Neural cell (in vitro differentiated cells): Measurements from ENCODE around the gene ZNF580. TPM values are rescaled to one million over a fixed set of nuclear protein-coding genes. Genes with fewer than 3 reads are reported as not detected.
A peak's percentile ranks its signal among the peaks of the same experiment; 100 is the strongest.

Source experiments
- H2AFZ ChIP-seq: fragments of 200-600, 300-800 bp; sonication (generic), shearing (Covaris generic); 2 replicates; pipeline ENCODE4 v1.6.0; 2014; ENCODE audit warnings: low read depth, mild to moderate bottlenecking, antibody characterized with exemption, low read length, moderate library complexity
- H3F3A ChIP-seq: fragments of 200-600 bp; shearing (Covaris generic); 2 replicates; pipeline ENCODE4 v1.6.1; 2016; ENCODE audit warnings: mild to moderate bottlenecking, moderate library complexity, mixed read lengths, antibody characterized with exemption, low read length; ENCODE audit not compliant: insufficient read depth, poor library complexity, severe bottlenecking
- H3K27ac ChIP-seq: fragments of 200-600, 300-800 bp; sonication (generic), shearing (Covaris generic); 2 replicates; pipeline ENCODE4 v1.5.1; 2014; ENCODE audit warnings: mild to moderate bottlenecking, low read length, moderate library complexity
- H3K27me3 ChIP-seq: fragments of 300-800, 200-600 bp; sonication (generic), shearing (Covaris generic); 2 replicates; pipeline ENCODE4 v1.6.0; 2014; ENCODE audit warnings: mild to moderate bottlenecking, low read depth, low read length, moderate library complexity; ENCODE audit not compliant: insufficient read depth
- H3K36me3 ChIP-seq: fragments of 300-800, 200-600 bp; sonication (generic), shearing (Covaris generic); 2 replicates; pipeline ENCODE4 v1.5.1; 2014; ENCODE audit warnings: mild to moderate bottlenecking, antibody characterized with exemption, low read length, moderate library complexity; ENCODE audit not compliant: insufficient read depth
- H3K4me2 ChIP-seq: fragments of 300-800, 200-600 bp; sonication (generic), shearing (Covaris generic); 2 replicates; pipeline ENCODE4 v1.6.0; 2014; ENCODE audit warnings: mild to moderate bottlenecking, low read length
- H3K4me3 ChIP-seq: fragments of 300-800, 200-600 bp; sonication (generic), shearing (Covaris generic); 2 replicates; pipeline ENCODE4 v1.5.1; 2014; ENCODE audit warnings: mild to moderate bottlenecking, low read length, moderate library complexity
- H3K79me2 ChIP-seq: fragments of 200-600 bp; shearing (Covaris generic); replicated peaks from 2 replicates; pipeline ENCODE4 v1.6.0; 2014; ENCODE audit warnings: mild to moderate bottlenecking, low read length, moderate library complexity; ENCODE audit not compliant: insufficient read depth
- H3K9ac ChIP-seq: fragments of 300-800, 200-600 bp; sonication (generic), shearing (Covaris generic); 2 replicates; pipeline ENCODE4 v1.6.1; 2016; ENCODE audit warnings: mild to moderate bottlenecking, low read length, mixed read lengths
- H3K9me2 ChIP-seq: fragments of 200-600 bp; shearing (Covaris generic); 2 replicates; pipeline ENCODE4 v1.6.1; 2016; ENCODE audit warnings: mild to moderate bottlenecking, low read length, mixed read lengths; ENCODE audit not compliant: insufficient read depth
- H3K9me3 ChIP-seq: fragments of 200-600, 300-800 bp; sonication (generic), shearing (Covaris generic); 2 replicates; pipeline ENCODE4 v1.6.1; 2016; ENCODE audit warnings: mild to moderate bottlenecking, mixed run types, low read length, moderate library complexity, mixed read lengths
- H4K20me1 ChIP-seq: fragments of 200-600 bp; shearing (Covaris generic); 2 replicates; pipeline ENCODE4 v1.6.1; 2016; ENCODE audit warnings: mild to moderate bottlenecking, mixed run types; ENCODE audit not compliant: insufficient read depth
- EP300 ChIP-seq: fragments of 450-650 bp; conservative IDR thresholded peaks from 2 replicates; pipeline ENCODE4 v1.6.1; 2014; ENCODE audit warnings: antibody characterized with exemption, mild to moderate bottlenecking, moderate library complexity; ENCODE audit not compliant: poor library complexity, severe bottlenecking
- EZH2 ChIP-seq: fragments of 200-600, 300-800 bp; shearing (Covaris generic), sonication (generic); IDR thresholded peaks from 2 replicates; pipeline ENCODE4 v1.6.1; 2014; ENCODE audit warnings: antibody characterized with exemption, low read length, borderline replicate concordance, mild to moderate bottlenecking; ENCODE audit not compliant: insufficient read depth, poor library complexity, severe bottlenecking
- MXI1 ChIP-seq: fragments of 450-650 bp; conservative IDR thresholded peaks from 2 replicates; pipeline ENCODE4 v1.6.1; 2014; ENCODE audit warnings: antibody characterized with exemption, mild to moderate bottlenecking; ENCODE audit not compliant: poor library complexity, severe bottlenecking
- POLR2AphosphoS5 ChIP-seq: IDR thresholded peaks from 2 replicates; pipeline ENCODE4 v1.6.1; 2012
- RAD21 ChIP-seq: fragments of 450-650 bp; conservative IDR thresholded peaks from 2 replicates; pipeline ENCODE4 v1.6.1; 2014; ENCODE audit warnings: antibody characterized with exemption, mild to moderate bottlenecking, moderate library complexity
- SMC3 ChIP-seq: fragments of 450-650 bp; conservative IDR thresholded peaks from 2 replicates; pipeline ENCODE4 v1.6.1; 2014; ENCODE audit warnings: antibody characterized with exemption, mild to moderate bottlenecking, moderate library complexity; ENCODE audit not compliant: poor library complexity
- TAF1 ChIP-seq: IDR thresholded peaks from 2 replicates; pipeline ENCODE4 v1.6.1; 2012; ENCODE audit warnings: low read depth
- polyA plus RNA-seq: library from polyadenylated mRNA; depleted of rRNA; stranded (reverse); fragments of >200 nt; gene quantifications from 2 replicates; pipeline ENCODE4 v1.2.3, GENCODE V29; 2014
- TF ChIP-seq, protein P1 (sequence below): IDR thresholded peaks from 2 replicates; pipeline ENCODE4 v1.6.1; 2012; ENCODE audit warnings: borderline replicate concordance
- TF ChIP-seq, protein P2 (sequence below): fragments of 450-650 bp; IDR thresholded peaks from 2 replicates; pipeline ENCODE4 v1.5.1; 2014; ENCODE audit warnings: antibody characterized with exemption, mild to moderate bottlenecking, moderate library complexity; ENCODE audit not compliant: poor library complexity, severe bottlenecking

The ZNF580 gene
- polyA plus RNA-seq, 1 donor from 2014 or later = 11.7 TPM

DNA sequence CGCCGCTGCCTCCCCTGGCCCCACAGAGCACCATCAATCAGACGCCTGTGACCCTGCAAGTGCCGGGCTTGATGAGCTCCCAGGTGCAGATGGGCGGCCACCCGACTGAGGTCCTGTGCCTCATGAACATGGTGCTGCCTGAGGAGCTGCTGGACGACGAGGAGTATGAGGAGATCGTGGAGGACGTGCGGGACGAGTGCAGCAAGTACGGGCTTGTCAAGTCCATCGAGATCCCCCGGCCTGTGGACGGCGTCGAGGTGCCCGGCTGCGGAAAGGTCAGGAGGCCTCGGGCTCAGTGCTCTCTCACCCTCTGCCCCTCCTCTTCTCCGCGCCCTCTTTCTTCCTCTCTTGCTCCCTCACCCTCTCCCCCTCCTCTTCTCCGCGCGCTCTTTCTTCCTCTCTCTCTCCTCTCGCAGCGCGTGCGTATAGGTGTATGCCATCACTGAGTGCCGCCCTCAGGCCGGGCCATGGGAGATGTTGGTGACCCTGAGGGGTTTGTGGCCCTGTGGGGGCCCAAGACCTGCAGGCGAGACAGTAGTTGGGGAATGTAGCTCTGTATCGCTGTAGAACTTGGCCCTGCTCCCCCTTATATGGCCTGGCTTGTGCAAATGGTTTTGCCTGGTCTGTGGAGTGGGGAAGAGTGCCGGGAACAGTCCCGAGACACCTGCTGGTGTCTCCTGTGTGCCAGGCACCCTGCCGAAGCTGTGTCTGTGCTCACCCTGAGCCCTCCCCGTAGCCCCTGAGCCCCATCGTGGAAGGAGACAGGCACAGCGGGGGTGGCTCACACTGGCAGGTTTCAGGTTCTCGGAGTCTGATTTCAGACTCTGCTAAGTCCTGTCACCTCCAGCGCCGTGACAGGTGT is 28.8 kb downstream of the ZNF580 start:
- Histone ChIP-seq H3K4me2 (no peak overlapping the region), H3K9ac (no peak overlapping the region), H3K79me2 (peaks cover 23% of the 10 kb centered on the region), H4K20me1 (peaks cover 8% of the 10 kb centered on the region), H3K4me3 (no peak overlapping the region), H3K27ac (no peak overlapping the region), H3K9me2 (no peaks in the 10 kb centered on the region), H3K9me3 (no peaks in the 10 kb centered on the region), H3K27me3 (no peaks in the 10 kb centered on the region), H2AFZ (no peak overlapping the region), H3F3A (no peaks in the 10 kb centered on the region), H3K36me3 (no peaks in the 10 kb centered on the region)
- TF ChIP-seq SMC3 (no peak), EZH2 (no peak), POLR2AphosphoS5 (no peak), RAD21 (no peak), EP300 (no peak), TAF1 (no peak), MXI1 (no peak)
- TF ChIP-seq, protein P1, sequence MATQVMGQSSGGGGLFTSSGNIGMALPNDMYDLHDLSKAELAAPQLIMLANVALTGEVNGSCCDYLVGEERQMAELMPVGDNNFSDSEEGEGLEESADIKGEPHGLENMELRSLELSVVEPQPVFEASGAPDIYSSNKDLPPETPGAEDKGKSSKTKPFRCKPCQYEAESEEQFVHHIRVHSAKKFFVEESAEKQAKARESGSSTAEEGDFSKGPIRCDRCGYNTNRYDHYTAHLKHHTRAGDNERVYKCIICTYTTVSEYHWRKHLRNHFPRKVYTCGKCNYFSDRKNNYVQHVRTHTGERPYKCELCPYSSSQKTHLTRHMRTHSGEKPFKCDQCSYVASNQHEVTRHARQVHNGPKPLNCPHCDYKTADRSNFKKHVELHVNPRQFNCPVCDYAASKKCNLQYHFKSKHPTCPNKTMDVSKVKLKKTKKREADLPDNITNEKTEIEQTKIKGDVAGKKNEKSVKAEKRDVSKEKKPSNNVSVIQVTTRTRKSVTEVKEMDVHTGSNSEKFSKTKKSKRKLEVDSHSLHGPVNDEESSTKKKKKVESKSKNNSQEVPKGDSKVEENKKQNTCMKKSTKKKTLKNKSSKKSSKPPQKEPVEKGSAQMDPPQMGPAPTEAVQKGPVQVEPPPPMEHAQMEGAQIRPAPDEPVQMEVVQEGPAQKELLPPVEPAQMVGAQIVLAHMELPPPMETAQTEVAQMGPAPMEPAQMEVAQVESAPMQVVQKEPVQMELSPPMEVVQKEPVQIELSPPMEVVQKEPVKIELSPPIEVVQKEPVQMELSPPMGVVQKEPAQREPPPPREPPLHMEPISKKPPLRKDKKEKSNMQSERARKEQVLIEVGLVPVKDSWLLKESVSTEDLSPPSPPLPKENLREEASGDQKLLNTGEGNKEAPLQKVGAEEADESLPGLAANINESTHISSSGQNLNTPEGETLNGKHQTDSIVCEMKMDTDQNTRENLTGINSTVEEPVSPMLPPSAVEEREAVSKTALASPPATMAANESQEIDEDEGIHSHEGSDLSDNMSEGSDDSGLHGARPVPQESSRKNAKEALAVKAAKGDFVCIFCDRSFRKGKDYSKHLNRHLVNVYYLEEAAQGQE = no peak
- TF ChIP-seq, protein P2, sequence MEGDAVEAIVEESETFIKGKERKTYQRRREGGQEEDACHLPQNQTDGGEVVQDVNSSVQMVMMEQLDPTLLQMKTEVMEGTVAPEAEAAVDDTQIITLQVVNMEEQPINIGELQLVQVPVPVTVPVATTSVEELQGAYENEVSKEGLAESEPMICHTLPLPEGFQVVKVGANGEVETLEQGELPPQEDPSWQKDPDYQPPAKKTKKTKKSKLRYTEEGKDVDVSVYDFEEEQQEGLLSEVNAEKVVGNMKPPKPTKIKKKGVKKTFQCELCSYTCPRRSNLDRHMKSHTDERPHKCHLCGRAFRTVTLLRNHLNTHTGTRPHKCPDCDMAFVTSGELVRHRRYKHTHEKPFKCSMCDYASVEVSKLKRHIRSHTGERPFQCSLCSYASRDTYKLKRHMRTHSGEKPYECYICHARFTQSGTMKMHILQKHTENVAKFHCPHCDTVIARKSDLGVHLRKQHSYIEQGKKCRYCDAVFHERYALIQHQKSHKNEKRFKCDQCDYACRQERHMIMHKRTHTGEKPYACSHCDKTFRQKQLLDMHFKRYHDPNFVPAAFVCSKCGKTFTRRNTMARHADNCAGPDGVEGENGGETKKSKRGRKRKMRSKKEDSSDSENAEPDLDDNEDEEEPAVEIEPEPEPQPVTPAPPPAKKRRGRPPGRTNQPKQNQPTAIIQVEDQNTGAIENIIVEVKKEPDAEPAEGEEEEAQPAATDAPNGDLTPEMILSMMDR = no peak

DNA sequence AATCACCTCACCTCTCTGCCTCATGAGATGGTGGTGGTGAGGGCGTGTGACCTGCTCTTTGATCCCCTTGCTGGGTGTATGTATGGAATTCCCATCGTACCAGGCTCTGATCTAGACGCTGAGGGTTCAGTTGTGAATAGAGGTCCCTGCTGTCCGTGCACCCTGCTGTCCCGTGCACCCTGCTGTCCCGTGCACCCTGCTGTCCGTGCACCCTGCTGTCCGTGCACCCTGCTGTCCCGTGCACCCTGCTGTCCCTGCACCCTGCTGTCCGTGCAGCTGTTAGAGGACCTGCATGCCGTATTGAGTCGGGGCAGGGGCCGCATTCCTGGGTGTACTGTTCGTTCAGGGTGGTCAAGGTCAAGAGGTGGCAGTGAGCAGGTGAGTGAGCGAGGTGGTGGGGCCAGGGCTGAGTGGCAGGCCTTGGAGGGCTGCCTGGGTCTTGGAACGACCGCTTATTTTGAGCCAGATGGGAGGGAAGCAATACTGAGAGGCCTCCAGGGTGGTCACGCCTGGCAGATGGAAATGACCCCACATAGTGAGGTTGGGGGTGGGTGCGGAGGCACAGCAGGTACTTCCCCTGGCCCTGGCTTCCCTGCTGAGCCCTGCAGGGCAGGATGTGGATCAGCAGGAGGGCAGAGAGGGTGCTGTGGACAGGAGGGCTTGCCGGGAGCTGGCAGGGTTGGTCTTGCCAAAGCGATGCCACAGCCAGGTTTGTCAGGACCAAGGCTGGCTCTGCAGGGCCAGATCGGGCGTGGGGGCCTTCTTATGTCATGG is 29.7 kb downstream of the ZNF580 start:
- Histone ChIP-seq H3K9me3 (no peaks in the 10 kb centered on the region), H3F3A (no peaks in the 10 kb centered on the region), H3K4me3 (no peak overlapping the region), H3K79me2 (peaks cover 26% of the 10 kb centered on the region), H3K27ac (no peak overlapping the region), H3K36me3 (no peaks in the 10 kb centered on the region), H3K9me2 (no peaks in the 10 kb centered on the region), H3K9ac (no peak overlapping the region), H3K4me2 (no peak overlapping the region), H3K27me3 (no peaks in the 10 kb centered on the region), H2AFZ (no peak overlapping the region), H4K20me1 (peaks cover 8% of the 10 kb centered on the region)
- TF ChIP-seq MXI1 (no peak), POLR2AphosphoS5 (peak; percentile 33)
- TF ChIP-seq, protein P2 = no peak
